Adipocyte (in vitro differentiated cells): Measurements from ENCODE around the gene RABAC1.

ENCODE experiments used
- DNase-seq: peaks from one replicate; pipeline ENCODE4 v3.0.0-alpha.2; 2015; ENCODE audit warnings: low read depth
- H3K27me3 ChIP-seq: replicated peaks from 2 replicates; pipeline ENCODE4 v1.7.0; 2013; ENCODE audit warnings: mild to moderate bottlenecking, low read length, moderate library complexity; ENCODE audit not compliant: control insufficient read depth, insufficient read depth
- H3K36me3 ChIP-seq: 2 replicates; pipeline ENCODE4 v1.7.0; 2013; ENCODE audit warnings: low read length, mild to moderate bottlenecking, moderate library complexity; ENCODE audit not compliant: control insufficient read depth, insufficient read depth, severe bottlenecking
- H3K4me1 ChIP-seq: 2 replicates; pipeline ENCODE4 v1.7.0; 2013; ENCODE audit warnings: mild to moderate bottlenecking, low read length, moderate library complexity; ENCODE audit not compliant: control insufficient read depth, insufficient read depth
- H3K4me3 ChIP-seq: 2 replicates; pipeline ENCODE4 v1.7.0; 2013; ENCODE audit warnings: mild to moderate bottlenecking, low read length, moderate library complexity
- H3K9ac ChIP-seq: 2 replicates; pipeline ENCODE4 v1.7.0; 2013; ENCODE audit warnings: mild to moderate bottlenecking, low read length, moderate library complexity
- H3K9me3 ChIP-seq: 2 replicates; pipeline ENCODE4 v1.7.0; 2013; ENCODE audit warnings: mild to moderate bottlenecking, low read length, moderate library complexity; ENCODE audit not compliant: control insufficient read depth

Gene RABAC1

GRCh38 chr19:41925208-41926003 lies 33.7 kb downstream of the RABAC1 start:
- H3K36me3 ChIP-seq, result no peaks in the 10 kb centered on the region
- no peak overlapping the region for H3K4me3 ChIP-seq
- H3K9me3 ChIP-seq, result no peaks in the 10 kb centered on the region
- DNase-seq, result no peak
- peaks cover 60% of the 10 kb centered on the region for H3K27me3 ChIP-seq
- no peak overlapping the region for H3K9ac ChIP-seq
- H3K4me1 ChIP-seq, result no peaks in the 10 kb centered on the region

DNA sequence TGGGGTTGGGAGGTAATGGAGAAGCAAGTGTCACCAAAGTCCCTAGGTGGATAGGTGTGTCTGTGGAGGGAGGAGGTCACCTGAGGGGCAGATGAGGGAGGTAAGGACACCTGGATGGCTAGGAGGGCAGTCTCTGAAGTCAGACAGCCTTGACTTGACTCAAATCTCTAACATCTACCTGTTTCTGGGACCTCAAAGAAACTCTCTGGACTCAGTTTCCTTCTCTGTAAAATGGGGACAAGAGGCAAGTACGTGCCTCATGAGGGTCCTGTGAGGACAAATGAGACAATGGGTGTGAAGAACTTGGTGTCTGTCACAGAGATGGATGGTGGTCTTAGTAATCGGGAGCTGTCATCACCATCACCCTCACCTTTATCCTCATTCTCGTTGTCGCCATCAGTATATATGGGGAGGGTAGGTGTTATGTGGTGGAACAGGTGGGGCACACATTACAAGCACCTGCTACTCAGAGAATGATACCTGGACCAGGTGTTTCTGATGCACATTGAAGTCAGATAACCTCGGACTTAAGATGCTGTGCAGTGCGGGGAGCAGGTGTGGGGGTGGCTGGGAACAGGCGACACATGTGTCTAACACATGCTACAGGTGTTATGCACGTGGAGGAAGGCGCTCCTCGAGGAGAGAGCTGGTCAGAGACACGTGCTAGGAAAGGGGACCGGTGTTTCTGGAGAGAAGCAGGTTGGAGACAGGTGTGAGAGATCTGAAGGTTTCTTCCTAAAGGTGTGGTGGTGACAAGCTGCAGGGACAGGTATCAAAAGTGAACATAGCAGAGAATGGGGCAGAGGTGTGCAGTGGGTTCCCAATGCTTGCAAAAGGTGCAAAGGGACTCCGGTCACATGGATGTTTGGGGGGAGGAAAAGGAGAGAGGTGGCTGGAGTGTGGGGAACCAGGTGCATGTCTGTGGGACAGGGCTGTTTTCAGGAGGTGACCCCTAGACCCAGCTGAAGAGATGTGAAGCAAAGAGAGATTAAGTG lies 34.7 kb downstream of the RABAC1 start:
- H3K9ac ChIP-seq, result no peak overlapping the region
- H3K4me3 ChIP-seq, result no peak overlapping the region
- no peak for DNase-seq
- peaks cover 56% of the 10 kb centered on the region for H3K27me3 ChIP-seq
- H3K9me3 ChIP-seq, result no peaks in the 10 kb centered on the region
- no peaks in the 10 kb centered on the region for H3K4me1 ChIP-seq
- no peaks in the 10 kb centered on the region for H3K36me3 ChIP-seq

DNA sequence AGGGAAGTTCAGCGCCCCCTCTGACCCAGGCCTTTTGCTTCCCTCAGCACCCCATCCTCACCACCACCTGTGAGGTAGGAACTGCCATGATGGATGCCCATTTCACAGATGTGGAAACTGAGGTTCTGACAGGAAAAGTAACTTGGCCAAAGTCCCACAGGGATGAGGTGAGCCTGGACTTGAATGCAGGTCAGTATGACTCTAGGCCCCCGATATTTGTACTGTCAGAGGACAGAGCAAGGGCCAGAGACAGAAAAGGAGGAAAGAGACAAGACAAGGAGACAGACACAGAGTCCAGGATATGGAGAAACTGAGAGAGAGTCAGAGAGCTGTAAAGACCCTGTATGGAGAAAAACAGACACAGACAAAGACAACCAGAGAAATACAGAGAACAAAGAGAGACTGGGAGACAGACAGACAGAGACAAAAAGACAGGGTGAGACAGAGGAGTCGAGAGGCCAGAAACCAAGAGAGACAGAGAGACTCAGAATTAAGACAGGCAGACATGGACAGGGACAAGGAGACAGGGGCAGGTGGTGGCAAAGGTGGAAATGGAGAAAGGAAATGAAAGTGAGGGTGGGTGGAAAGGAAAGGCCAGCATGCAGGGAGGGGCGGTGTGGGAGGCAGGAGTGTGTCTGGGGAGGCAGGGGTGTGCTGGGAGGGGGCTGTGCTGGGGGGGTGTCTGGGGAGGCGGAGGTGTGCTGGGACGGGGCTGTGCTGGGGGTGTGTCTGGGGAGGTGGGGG lies 35.9 kb downstream of the RABAC1 start:
- no peaks in the 10 kb centered on the region for H3K4me1 ChIP-seq
- H3K9ac ChIP-seq, result no peak overlapping the region
- H3K36me3 ChIP-seq, result no peaks in the 10 kb centered on the region
- no peak overlapping the region for H3K4me3 ChIP-seq
- H3K9me3 ChIP-seq, result no peaks in the 10 kb centered on the region
- peaks cover 61% of the 10 kb centered on the region for H3K27me3 ChIP-seq
- DNase-seq, result no peak

GRCh38 chr19:41922585-41922984 lies 36.5 kb downstream of the RABAC1 start:
- DNase-seq, result no peak
- Histone ChIP-seq H3K27me3 (peaks cover 67% of the 10 kb centered on the region), H3K4me3 (no peak overlapping the region), H3K9me3 (no peaks in the 10 kb centered on the region), H3K4me1 (no peaks in the 10 kb centered on the region), H3K9ac (no peak overlapping the region), H3K36me3 (no peaks in the 10 kb centered on the region)

DNA sequence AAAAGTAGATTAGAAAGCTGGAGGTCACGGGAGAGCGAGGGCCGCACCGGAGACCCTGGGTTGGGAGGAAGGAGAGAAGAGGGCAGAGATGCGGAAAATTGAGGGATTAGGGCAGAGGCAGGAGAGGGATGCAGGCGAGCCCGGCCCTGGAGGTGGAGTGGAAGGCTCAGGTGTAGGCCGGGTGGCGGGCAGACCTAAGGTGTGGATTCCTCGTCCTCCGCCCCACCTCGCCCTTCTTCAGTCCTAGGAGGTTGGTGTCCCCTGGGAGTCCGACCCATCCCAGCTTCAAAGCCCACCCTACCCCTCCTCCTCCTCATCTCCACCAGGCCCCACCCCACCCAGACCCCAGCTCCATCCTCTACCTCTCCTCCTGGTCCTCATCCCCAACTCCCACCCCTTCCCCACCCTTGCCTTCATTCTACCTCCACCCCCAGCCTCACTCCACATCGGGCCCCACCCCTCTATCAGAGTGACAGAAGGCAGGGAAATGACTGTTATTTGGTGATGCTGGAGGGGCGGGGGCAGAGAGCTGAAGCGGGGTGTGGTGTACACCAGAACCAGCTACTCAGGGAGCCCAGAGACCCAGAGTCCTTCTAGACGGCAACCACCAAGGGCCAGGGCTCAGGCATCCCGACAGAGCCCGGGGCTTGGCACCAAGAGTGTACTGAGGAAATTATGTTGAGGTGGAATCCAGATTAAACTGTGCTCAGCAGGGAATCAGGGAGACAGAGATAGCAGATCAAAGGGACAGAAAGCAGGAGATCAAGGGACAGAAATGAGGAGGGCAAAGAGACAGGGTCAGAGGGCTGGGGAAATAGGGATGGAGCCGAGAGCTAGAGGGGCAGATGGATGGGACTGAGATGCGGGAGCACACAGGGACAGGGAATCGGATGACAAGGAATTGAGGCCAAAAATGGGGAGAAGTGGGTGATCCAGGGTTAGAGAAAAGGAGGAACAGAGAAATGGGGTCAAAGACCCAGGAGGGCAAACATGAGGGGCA lies 37.2 kb downstream of the RABAC1 start:
- Histone ChIP-seq H3K4me3 (no peak overlapping the region), H3K9ac (no peak overlapping the region), H3K27me3 (peaks cover 65% of the 10 kb centered on the region), H3K4me1 (no peaks in the 10 kb centered on the region), H3K9me3 (no peaks in the 10 kb centered on the region), H3K36me3 (no peaks in the 10 kb centered on the region)
- no peak for DNase-seq

GRCh38 chr19:41920882-41921576 lies 38.1 kb downstream of the RABAC1 start:
- no peak overlapping the region for H3K9ac ChIP-seq
- peaks cover 67% of the 10 kb centered on the region for H3K27me3 ChIP-seq
- H3K9me3 ChIP-seq, result no peaks in the 10 kb centered on the region
- DNase-seq, result no peak
- H3K4me1 ChIP-seq, result no peaks in the 10 kb centered on the region
- H3K4me3 ChIP-seq, result no peak overlapping the region
- no peaks in the 10 kb centered on the region for H3K36me3 ChIP-seq

- Histone ChIP-seq H3K9me3 (no peaks in the 10 kb centered on the region), H3K27me3 (peaks cover 65% of the 10 kb centered on the region), H3K4me3 (no peak overlapping the region), H3K36me3 (no peaks in the 10 kb centered on the region), H3K9ac (no peak overlapping the region), H3K4me1 (no peaks in the 10 kb centered on the region)
- DNase-seq, result no peak
Observed at GRCh38 chr19:41919948-41920712, 39.0 kb downstream of the RABAC1 start.

DNA sequence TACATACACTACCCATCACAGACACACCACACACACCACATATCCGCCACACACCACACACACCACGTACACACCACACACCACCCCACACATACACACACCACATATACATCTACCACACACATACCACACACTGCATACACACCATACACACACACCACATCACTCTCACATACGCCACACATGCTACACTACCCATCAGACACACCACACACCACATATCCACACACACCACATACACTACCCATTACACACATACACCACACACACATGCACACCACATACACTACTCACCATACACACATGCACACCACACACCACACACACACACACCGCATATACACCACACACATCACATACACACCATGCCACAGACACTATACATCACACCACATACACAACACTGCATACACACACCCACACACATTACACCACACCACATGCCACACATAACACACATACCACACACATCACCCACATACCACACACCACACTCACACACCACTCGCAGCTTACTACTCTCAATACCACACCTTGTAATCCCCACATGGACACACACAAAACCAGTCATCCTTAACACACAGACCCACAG lies 40.4 kb downstream of the RABAC1 start:
- Histone ChIP-seq H3K27me3 (peaks cover 61% of the 10 kb centered on the region), H3K4me3 (no peak overlapping the region), H3K9ac (no peak overlapping the region), H3K9me3 (no peaks in the 10 kb centered on the region), H3K36me3 (no peaks in the 10 kb centered on the region), H3K4me1 (no peaks in the 10 kb centered on the region)
- DNase-seq, result no peak

- H3K4me1 ChIP-seq, result no peaks in the 10 kb centered on the region
- H3K9me3 ChIP-seq, result no peaks in the 10 kb centered on the region
- no peak for DNase-seq
- H3K36me3 ChIP-seq, result no peaks in the 10 kb centered on the region
- no peak overlapping the region for H3K4me3 ChIP-seq
- H3K9ac ChIP-seq, result no peak overlapping the region
- H3K27me3 ChIP-seq, result peaks cover 61% of the 10 kb centered on the region
Observed at GRCh38 chr19:41918095-41918494, 41.0 kb downstream of the RABAC1 start.
